ELF-1 (cell line): ENCODE measurements around the gene CD58.

Experiments used
- DNase-seq: peaks from one replicate; pipeline ENCODE4 v3.0.0-alpha.2; 2016; ENCODE audit warnings: low read depth, low spot score

CD58 gene

DNA sequence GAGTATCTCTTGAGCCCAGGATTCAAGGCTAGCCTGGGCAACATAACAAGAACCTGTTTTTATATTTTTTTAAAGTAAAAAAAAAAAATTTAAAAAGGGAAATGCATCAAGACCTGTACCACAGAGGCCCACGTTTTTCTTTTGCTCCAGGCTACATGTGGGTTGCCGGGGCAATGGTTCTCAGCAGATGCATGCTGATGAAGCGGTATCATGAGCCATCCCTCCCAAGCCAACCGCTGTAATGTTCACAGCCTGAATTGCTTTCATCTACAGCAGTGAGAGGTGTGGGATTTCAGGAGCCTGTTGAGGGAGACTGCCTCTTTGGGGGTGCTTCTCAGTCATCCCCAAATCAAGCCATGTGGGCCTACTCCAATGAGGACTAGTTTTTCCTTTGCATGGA lies 60.5 kb downstream of the CD58 start:
- no peak for DNase-seq

DNA sequence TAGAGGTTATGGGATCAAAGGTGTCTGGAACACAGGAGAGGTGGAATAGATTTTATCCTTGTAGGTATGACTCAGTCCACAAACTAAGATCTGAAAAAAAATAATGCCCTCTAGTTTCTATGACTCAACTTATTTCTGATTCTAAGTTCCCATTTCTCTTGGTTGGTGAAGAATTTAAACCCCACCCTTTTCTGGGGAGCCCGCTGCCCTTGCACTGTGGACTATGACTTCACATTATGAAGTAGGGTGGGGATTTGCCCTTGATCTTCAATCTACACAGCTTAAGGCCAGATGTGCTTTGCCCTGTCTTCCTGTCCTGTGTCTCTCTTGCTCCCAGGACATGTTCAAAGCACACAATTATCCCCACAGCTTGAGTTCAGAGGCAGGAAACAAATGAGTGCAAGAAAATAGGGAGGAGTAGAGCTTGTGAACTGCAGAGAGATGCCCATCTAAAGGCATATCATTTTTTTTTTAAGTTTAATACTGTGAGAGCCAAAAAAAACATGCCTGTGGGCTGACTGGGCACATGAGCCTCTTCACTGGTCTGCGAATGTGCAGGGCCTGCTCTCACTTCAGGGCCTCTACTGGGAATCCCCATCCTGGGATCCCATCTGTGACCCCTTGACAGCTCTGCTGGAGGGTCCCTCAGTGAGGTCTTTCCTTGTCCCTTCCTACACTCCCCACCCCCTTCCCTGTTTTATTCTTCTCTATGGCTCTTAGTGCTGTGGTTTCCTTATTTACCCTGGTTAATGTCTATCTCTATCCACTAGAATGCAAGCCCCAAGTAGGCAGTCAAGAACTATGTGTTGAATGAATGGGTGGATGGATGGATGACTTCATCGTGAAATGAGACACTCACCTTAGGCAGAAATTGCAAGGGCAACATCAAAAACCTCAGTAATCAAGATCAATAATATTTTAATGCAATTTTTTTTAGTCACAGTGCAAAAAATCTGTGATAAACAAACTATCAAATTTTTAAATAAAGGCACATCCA lies 61.5 kb downstream of the CD58 start:
- DNase-seq, result no peak

DNA sequence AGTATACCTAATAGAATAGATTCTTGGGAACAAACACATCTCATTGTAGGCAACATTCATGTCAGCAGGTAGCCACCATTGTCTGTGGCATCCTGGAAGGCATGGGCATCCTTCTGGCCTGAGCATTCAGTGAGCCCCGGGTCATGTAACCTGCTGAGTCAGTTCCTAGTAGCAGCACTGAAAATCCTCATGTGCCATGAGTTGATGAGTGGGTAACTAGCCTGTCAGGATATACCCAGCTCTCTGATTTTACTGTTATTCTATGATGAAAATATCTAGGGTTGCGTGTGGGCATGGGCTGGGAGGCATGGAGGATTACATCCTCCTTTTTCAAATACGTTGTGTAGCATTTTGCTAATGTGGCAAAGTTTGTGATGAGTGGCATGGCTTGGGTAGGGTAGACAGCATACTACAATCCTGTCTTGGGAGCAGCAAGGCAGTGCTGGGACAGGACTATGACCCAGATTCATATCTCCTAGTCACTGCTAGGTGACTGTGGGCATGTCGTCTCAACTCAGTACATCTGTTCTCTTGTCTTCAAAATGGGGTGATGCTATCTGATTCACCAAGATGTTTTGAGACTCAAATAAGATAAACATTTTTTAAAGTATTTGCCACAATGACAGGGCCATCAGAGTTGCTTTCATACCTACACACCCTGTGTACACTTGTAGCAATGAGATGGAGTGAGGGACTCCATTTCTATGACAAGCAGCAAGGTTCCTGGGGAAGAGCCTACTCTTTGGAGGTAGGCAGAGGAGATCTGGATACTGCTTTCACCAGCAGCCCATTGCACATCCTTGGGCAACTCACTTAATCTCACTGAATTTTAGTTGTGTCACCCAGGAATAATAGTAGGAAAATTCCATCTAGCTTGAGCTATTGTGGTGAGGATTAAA lies 62.5 kb downstream of the CD58 start:
- DNase-seq, result no peak

DNA sequence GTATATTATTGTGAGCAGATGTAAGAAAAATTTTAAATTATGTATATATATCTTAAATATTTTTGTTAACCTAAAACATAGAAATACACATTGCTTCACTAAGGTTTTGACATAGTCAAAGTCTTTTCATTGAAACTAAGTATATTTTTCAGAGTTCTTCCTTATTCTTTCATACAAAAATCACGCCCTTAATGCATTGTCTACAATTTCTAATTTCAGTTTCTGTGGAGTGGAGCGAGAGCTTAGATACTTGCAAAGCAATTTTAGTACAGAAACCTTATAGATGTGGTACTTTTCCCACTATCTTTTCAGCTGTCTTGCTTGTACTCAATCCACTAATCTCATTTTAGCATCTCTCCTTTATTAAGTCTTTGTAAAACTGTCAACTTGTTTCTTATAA lies 63.2 kb downstream of the CD58 start:
- no peak for DNase-seq

DNA sequence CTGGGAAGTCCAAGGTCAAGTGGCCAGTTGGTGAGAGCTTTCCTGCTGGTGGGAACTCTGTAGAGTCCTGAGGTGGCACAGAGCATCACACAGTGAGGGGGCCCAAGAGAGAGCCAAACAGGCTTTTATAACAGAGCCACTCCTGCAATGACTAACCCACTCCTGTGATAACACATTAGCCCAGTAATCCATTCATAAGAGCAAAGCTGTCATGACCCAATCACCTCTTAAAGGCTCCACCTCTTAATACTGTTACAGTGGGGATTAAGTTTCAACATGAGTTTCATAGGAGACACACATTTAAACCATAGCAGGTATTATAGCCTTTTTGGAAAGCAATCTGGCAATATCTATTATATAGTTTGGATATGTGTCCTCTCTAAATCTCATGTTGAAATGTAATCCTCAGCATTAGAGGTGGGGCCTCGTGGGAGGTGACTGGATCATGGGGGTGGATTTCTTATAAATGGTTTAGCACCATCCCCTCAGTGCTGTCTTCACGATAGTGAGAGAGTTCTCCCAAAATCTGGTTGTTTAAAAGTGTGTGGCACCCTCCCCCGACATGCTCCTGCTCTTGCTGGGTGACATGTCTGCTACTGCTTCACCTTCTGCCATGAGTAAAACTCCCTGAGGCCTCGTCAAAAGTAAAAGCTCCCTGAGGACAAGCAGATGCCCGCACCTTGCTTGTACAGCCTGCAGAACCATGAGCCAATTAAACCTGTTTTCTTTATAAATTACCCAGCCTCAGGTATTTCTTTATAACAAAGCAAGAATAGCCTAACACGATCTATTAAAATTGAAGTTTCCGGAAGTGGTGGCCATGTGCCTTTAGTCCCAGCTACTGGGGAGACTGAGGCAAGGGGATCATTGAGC lies 64.5 kb downstream of the CD58 start:
- DNase-seq, result no peak

DNA sequence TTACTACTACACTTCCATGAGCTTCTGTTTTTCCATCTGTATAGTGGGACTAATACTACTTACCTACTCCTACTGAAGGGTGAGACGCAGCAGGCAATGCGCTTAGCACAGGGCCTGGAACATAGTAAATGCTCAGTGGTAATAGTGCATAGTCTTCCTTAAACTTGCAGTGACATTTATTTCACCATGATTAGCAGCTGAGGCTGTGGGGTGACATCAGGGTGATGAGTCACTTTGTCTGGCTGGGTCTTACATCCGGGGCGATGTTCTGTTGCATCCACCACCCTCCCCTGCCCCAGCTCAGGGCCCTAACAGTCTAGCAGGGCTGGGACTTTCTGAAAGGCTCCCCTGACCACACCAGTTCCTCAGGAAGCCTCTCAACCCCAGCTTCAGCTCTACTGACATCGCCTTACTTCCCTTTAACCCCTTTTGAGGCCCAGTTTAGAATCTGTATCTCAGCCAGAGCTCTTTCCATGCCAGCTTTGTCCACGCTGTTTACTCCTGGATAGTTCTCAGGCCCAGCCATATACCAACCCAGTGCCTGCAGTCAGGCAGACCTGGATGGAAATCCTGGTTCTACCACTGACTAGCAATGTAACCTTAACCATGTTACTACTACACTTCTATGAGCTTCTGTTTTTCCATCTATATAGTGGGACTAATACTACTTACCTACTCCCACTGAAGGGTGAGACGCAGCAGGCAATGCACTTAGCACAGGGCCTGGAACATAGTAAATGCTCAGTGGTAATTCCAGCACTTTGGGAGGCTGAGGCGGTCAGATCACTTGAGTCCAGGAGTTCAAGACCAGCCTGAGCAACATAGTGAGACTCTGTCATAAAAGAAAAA lies 66.3 kb downstream of the CD58 start:
- no peak for DNase-seq

DNA sequence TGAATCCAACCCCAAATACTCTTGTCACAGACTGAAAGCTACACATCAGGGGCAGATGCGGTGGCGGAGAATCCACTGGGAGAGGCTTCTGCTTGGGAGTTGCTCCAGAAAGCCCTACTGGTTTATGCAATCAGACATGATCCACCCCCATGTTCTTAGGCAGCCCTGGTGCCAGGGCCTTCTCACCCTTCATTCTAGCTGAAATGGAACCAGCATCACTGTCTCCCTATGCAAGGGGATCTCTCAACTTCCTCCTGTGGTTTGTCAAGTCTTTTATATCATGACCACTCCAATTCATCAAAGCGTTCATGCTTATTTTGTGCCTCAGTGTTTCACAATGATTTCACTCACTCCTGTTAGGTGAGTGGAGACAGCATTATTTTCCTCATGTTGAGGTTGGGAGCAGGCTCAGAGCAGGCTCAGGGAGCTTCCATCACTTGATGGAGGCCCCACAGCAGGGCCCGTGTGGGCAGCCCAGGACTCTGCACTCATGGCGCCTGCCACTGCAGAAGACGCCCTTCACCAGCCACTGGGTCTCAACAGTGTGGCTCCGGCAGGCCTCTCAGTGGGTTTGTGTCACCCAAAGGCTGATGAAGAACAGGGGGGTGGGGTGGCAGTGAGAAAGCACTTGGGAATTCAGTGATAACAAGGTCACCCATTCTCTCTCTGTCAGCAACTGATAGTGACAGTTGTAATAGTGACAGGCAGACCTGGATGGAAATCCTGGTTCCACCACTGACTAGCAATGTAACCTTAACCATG lies 67.1 kb downstream of the CD58 start:
- no peak for DNase-seq

DNA sequence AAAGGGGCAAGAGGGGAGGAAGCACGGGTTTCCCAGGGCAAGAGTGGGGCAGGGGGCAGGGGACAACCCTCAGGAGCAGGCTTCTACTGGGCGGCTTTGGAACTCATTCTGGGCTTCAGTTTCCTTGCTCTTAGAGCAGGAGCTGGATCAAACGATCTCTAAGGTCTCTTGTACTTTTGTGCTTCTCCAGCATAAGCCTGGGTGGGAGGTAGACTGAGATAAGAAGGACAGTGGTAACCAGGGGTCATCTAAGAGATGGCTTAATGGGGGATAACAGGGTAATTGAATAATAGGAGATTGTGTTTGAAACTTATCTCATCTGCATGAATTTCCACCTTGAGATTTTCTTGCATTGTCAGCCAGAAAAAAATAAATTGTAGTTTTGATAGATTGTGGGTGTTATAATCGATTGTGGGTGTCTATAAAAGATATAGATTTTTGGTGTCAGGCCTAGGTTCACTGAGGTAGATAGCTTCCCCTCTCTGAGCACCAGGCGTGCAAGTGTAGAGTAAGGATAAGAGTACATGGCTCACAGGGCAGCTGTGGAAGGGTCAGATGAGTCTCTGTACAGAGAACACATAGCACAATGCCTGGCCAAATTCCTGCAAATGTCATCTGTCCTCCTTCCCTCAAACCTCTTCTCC lies 68.0 kb downstream of the CD58 start:
- DNase-seq, result no peak

DNA sequence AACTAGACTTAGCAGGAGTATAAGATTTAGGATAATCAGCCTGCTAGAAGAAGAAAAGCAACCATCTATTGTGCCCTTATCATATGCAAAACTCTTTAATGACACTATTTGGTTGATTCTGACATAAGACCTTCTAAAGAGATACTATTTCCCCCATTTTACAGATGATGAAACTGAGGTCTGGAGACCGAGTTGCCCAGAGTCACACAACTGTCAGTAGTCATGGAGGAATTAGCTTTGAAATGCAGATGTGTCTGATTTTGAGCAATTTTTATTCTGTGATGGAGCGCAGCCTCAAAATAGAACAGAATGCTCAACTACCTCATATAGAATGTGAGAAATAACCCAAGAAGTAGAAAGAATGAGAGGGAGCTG lies 69.0 kb downstream of the CD58 start:
- no peak for DNase-seq

DNA sequence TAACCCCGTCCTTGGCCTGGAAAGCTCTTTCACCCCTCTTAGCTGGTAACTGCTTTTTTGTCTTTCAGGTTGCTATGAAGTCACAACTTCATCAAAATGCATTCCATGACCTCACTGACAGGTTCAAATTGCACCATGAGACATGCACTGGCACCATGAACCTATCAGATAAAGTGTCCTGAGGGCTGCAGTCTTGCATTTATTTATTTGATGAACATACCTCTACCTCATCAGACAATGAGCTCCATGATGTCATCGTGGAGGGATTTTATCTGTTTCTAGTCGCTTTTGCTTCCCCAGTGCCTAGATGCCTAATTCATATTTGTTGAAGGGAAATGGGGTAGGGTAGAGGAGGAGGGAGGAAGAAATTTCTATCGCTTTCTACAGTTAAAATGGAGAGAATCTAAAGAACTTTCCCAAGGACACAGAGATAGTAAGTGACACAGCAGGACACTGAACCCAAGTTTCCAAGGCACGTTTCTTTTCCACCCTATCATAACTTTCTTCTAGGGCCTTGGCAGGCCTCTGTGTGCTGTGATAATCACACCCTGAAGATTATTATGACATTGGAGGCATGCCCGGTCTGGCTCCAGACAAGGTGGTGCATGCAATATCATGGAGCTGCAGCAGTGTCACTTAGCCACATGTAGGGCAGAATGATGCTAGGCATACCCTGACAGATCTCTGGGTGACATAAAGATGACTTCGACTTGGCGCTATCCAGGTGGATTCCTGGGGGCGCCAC lies 69.5 kb downstream of the CD58 start:
- no peak for DNase-seq

DNA sequence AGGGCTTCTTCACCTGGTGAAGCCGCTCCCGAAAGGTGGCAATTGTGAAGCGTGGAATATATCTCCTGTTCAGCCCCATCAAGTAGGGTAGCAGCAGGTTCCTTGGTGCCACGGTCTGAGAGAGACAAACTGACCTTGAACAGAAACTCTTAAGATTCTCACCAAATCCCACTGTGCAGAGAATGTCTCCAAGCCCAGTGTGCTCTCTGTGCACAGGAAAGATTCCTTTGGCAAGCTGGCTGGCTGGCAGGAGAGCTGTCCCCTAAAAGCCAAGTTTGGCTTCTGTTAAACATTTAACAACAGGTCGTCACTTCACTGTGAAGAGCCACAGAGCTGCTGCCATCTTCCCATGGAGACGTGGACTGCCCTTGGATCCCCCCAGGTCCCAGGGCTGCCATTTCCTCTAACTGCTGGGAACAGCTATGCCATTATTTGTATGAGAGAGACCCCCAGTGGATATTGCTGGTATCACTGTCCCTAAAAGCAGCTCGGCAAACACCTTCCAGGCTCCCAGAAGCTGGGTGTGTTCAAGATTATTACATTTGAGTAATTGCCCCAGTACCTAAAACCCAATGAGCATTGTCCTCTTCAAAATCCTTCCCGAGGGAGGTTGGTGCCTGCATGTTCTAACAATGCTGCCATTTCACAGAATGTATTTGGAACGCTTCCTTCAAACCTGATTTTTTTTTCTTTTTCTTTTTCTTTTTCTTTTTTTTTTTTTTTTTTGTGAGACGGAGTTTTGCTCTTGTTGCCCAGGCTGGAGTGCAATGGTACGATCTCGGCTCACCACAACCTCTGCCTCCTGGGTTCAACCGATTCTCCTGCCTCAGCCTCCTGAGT lies 71.8 kb downstream of the CD58 start:
- DNase-seq, result peak; percentile 81

DNA sequence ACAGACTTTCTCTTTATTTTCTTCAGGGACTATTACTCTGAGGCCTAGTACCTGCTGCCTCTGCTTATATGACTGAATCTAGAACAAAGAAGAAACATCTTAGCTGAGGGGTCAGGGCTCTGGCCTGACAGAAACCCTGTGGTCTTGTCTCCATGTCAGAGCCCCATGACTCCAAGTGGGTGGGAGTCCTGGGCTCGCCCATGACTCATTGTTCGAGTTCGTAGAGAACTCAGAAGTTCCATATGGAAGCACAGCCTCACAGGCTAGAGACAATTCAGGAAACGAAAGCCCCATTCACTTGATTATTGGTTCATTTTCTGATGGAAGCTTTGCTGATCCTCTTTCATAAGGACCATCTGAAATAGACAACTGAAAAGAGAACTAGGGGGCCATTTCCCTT lies 73.2 kb downstream of the CD58 start:
- DNase-seq, result no peak

DNA sequence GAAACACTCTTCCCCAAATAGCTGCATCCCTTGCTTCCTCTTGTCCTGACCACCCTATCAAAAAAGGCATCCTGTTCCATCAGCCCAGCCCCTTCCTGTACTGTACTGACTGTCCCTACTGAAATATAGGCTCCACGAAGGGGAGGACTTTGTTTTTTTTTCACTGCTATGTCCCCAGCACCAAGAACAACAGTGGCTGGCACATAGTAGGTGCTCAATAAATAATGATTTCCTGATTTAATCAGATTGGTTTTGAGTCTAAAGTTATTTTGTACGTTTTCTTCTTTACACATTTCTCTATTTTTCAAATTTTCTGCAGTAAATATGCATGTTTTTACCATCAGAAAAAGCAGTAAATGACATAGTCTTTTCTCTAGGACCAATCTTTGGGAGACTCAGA lies 73.9 kb downstream of the CD58 start:
- no peak for DNase-seq

DNA sequence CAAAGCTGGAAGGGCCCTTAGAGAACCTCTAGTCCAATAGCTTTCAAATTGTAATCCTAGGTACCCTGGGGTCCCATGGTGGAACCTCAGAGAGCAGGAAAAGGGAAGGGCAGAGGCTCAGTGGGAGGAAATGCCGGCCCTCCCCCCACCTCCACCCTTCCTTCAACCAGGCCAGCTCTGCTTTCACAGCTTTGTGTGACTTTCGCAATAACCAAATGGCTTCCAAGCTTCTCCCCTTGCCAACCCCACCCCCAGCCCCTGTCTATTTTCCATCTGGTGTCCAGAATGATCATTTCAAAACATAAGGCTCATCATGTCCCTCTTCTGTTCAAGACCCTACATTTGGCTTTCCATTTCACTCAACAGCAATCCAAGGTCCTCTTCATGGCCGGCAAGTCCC lies 74.4 kb downstream of the CD58 start:
- DNase-seq, result no peak

DNA sequence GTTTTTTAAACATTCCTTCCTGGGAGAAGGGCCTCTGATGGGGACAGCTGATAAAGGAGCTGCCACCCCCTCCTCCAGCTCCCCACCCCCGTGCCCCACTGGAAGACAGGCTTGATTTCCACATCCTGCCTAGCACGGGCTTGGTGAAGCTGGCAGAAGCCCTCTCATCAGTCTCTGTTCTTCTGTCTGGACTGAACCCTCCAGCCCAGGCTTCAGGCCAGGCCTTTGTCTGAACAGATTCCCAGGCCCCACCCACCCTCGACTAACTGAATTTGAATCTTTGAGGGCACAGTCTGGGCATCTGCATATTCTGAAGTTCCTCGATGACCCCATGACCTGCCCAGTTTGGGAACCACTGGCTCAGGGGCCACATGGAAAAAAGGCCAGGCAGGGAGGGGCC lies 75.3 kb downstream of the CD58 start:
- no peak for DNase-seq

DNA sequence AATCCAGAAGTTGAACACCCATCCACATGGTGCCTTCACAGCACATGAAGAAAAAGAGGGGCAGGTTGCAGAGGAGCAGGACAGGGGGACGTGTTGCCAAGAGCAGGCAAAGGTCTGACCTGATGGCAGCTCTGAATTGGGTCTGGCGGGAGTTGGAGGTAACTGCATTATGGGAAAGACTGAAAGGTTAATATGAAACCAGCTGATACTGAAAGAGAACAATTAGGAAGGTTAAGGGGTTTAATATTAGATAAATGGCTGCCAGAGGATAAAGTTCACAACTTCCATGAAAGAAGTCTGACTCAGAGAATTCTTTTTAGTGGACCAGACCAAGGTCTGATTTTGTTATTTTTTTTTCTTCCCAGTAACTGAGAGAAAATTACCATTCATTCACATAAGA lies 76.1 kb downstream of the CD58 start:
- no peak for DNase-seq

DNA sequence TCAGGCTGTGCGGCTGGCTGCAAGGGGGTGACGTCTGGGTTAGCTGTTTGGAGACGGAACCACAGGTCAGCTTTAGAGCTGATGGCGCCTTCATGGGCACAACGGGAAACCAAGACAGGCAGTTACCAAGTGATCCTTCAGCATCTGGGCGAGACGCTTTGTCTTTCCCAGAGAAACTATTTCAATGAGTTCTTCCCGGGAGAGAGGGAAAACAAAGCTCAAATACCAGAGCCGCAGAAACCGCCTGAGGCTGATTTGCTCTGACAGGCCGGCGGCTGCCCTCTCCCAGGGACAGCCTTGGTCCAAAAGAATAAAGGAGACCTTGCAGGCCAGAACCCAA lies 76.5 kb downstream of the CD58 start:
- DNase-seq, result peak; percentile 95
